Measurements from ENCODE around the gene RNGTT.
"Not testable (repeated sequence)": the region's sequence is repeated elsewhere in the genome, so short reads cannot be mapped to it uniquely, and the experiment has no call there.

RNGTT gene

GRCh38 chr6:88972504-88973423 is 9.3 kb upstream of the RNGTT start:
- Histone ChIP-seq H3K27me3 (ENCODE audit: control insufficient read depth, insufficient read depth, low read length) (peaks cover 39% of the 10 kb centered on the region), H3K9me3 (ENCODE audit: control insufficient read depth, insufficient read depth, low read length) (no peaks in the 10 kb centered on the region), H3K36me3 (ENCODE audit: control insufficient read depth, insufficient read depth, low read length) (no peaks in the 10 kb centered on the region), H3K27ac (ENCODE audit: low read length) (no peak overlapping the region), H3K4me3 (ENCODE audit: low read length) (no peak overlapping the region), H3K4me1 (ENCODE audit: control insufficient read depth, insufficient read depth, low read length) (peaks cover 2% of the 10 kb centered on the region; the same call in 1 of the 2 replicates)
- DNase-seq (ENCODE audit: low read depth, low spot score) = no peak
- WGBS (ENCODE audit: insufficient coverage, insufficient read length) = no CpG with 5 or more reads among the region's 6 CpGs

- Histone ChIP-seq H3K27ac (ENCODE audit: low read length) (no peak overlapping the region), H3K9me3 (ENCODE audit: control insufficient read depth, insufficient read depth, low read length) (no peaks in the 10 kb centered on the region), H3K4me1 (ENCODE audit: control insufficient read depth, insufficient read depth, low read length) (peaks cover 2% of the 10 kb centered on the region; the same call in 1 of the 2 replicates), H3K36me3 (ENCODE audit: control insufficient read depth, insufficient read depth, low read length) (no peaks in the 10 kb centered on the region), H3K4me3 (ENCODE audit: low read length) (no peak overlapping the region), H3K27me3 (ENCODE audit: control insufficient read depth, insufficient read depth, low read length) (peaks cover 34% of the 10 kb centered on the region)
- no CpG with 5 or more reads among the region's 2 CpGs for WGBS (ENCODE audit: insufficient coverage, insufficient read length)
- DNase-seq (ENCODE audit: low read depth, low spot score) = no peak
Observed at GRCh38 chr6:88970301-88970700, 6.9 kb upstream of the RNGTT start.

GRCh38 chr6:88969255-88969654 is 5.8 kb upstream of the RNGTT start:
- H3K27me3 ChIP-seq (ENCODE audit: control insufficient read depth, insufficient read depth, low read length) = peaks cover 26% of the 10 kb centered on the region
- not testable (repeated sequence) for H3K4me3 ChIP-seq (ENCODE audit: low read length); H3K36me3 ChIP-seq (ENCODE audit: control insufficient read depth, insufficient read depth, low read length); H3K9me3 ChIP-seq (ENCODE audit: control insufficient read depth, insufficient read depth, low read length); DNase-seq (ENCODE audit: low read depth, low spot score); H3K4me1 ChIP-seq (ENCODE audit: control insufficient read depth, insufficient read depth, low read length); H3K27ac ChIP-seq (ENCODE audit: low read length)
- WGBS (ENCODE audit: insufficient coverage, insufficient read length) = no CpG with 5 or more reads among the region's 2 CpGs

- DNase-seq (ENCODE audit: low read depth, low spot score) = no peak
- no peak overlapping the region for H3K27ac ChIP-seq (ENCODE audit: low read length)
- H3K27me3 ChIP-seq (ENCODE audit: control insufficient read depth, insufficient read depth, low read length) = peaks cover 20% of the 10 kb centered on the region
- no peaks in the 10 kb centered on the region for H3K9me3 ChIP-seq (ENCODE audit: control insufficient read depth, insufficient read depth, low read length)
- H3K4me3 ChIP-seq (ENCODE audit: low read length) = no peak overlapping the region
- H3K4me1 ChIP-seq (ENCODE audit: control insufficient read depth, insufficient read depth, low read length) = no peaks in the 10 kb centered on the region
- no peaks in the 10 kb centered on the region for H3K36me3 ChIP-seq (ENCODE audit: control insufficient read depth, insufficient read depth, low read length)
Observed at GRCh38 chr6:88967891-88968290, 4.5 kb upstream of the RNGTT start.

GRCh38 chr6:88965691-88966090 is 2.3 kb upstream of the RNGTT start:
- Histone ChIP-seq H3K9me3 (ENCODE audit: control insufficient read depth, insufficient read depth, low read length) (no peaks in the 10 kb centered on the region), H3K4me3 (ENCODE audit: low read length) (no peak overlapping the region), H3K36me3 (ENCODE audit: control insufficient read depth, insufficient read depth, low read length) (no peaks in the 10 kb centered on the region), H3K27me3 (ENCODE audit: control insufficient read depth, insufficient read depth, low read length) (no peaks in the 10 kb centered on the region), H3K27ac (ENCODE audit: low read length) (no peak overlapping the region), H3K4me1 (ENCODE audit: control insufficient read depth, insufficient read depth, low read length) (no peaks in the 10 kb centered on the region)
- DNase-seq (ENCODE audit: low read depth, low spot score) = no peak
- WGBS (ENCODE audit: insufficient coverage, insufficient read length) = no CpG with 5 or more reads among the region's 2 CpGs

- WGBS (ENCODE audit: insufficient coverage, insufficient read length) = no CpG with 5 or more reads among the region's 5 CpGs
- Histone ChIP-seq H3K27ac (ENCODE audit: low read length) (no peak overlapping the region), H3K4me3 (ENCODE audit: low read length) (no peak overlapping the region)
Observed at GRCh38 chr6:88964509-88964908, 1.1 kb upstream of the RNGTT start.

GRCh38 chr6:88958842-88959241 is 4.6 kb downstream of the RNGTT start:
- no peaks in the 10 kb centered on the region for H3K27me3 ChIP-seq (ENCODE audit: control insufficient read depth, insufficient read depth, low read length)
- no peaks in the 10 kb centered on the region for H3K4me1 ChIP-seq (ENCODE audit: control insufficient read depth, insufficient read depth, low read length)
- H3K27ac ChIP-seq (ENCODE audit: low read length) = no peak overlapping the region
- no peak overlapping the region for H3K4me3 ChIP-seq (ENCODE audit: low read length)
- DNase-seq (ENCODE audit: low read depth, low spot score) = no peak
- no peaks in the 10 kb centered on the region for H3K36me3 ChIP-seq (ENCODE audit: control insufficient read depth, insufficient read depth, low read length)
- H3K9me3 ChIP-seq (ENCODE audit: control insufficient read depth, insufficient read depth, low read length) = no peaks in the 10 kb centered on the region; the same call in 1 of the 2 replicates

More at GRCh38 chr6:88964509-88964908, 1.1 kb upstream of the RNGTT start:
- H3K9me3 ChIP-seq (ENCODE audit: control insufficient read depth, insufficient read depth, low read length) = no peaks in the 10 kb centered on the region
- no peaks in the 10 kb centered on the region for H3K4me1 ChIP-seq (ENCODE audit: control insufficient read depth, insufficient read depth, low read length)
- no peaks in the 10 kb centered on the region for H3K27me3 ChIP-seq (ENCODE audit: control insufficient read depth, insufficient read depth, low read length)
- no peak for DNase-seq (ENCODE audit: low read depth, low spot score)
- H3K36me3 ChIP-seq (ENCODE audit: control insufficient read depth, insufficient read depth, low read length) = no peaks in the 10 kb centered on the region

- Histone ChIP-seq H3K36me3 (ENCODE audit: control insufficient read depth, insufficient read depth, low read length) (no peaks in the 10 kb centered on the region), H3K4me3 (ENCODE audit: low read length) (no peak overlapping the region), H3K4me1 (ENCODE audit: control insufficient read depth, insufficient read depth, low read length) (no peaks in the 10 kb centered on the region), H3K27me3 (ENCODE audit: control insufficient read depth, insufficient read depth, low read length) (no peaks in the 10 kb centered on the region), H3K9me3 (ENCODE audit: control insufficient read depth, insufficient read depth, low read length) (no peaks in the 10 kb centered on the region; the same call in 1 of the 2 replicates), H3K27ac (ENCODE audit: low read length) (no peak overlapping the region)
- no peak for DNase-seq (ENCODE audit: low read depth, low spot score)
- WGBS (ENCODE audit: insufficient coverage, insufficient read length) = no CpG with 5 or more reads among the region's 2 CpGs
Observed at GRCh38 chr6:88953550-88954386, 9.7 kb downstream of the RNGTT start.

- Histone ChIP-seq H3K4me3 (ENCODE audit: low read length) (no peak overlapping the region), H3K9me3 (ENCODE audit: control insufficient read depth, insufficient read depth, low read length) (no peaks in the 10 kb centered on the region; the same call in 1 of the 2 replicates), H3K27me3 (ENCODE audit: control insufficient read depth, insufficient read depth, low read length) (no peaks in the 10 kb centered on the region), H3K36me3 (ENCODE audit: control insufficient read depth, insufficient read depth, low read length) (no peaks in the 10 kb centered on the region), H3K4me1 (ENCODE audit: control insufficient read depth, insufficient read depth, low read length) (no peaks in the 10 kb centered on the region), H3K27ac (ENCODE audit: low read length) (no peak overlapping the region)
- WGBS (ENCODE audit: insufficient coverage, insufficient read length) = no CpG with 5 or more reads among the region's 1 CpG
- DNase-seq (ENCODE audit: low read depth, low spot score) = no peak
Observed at GRCh38 chr6:88952065-88952704, 11.2 kb downstream of the RNGTT start.

GRCh38 chr6:88945415-88946008 is 17.9 kb downstream of the RNGTT start:
- 100% methylated on average over 2 of the region's 7 CpGs for WGBS (ENCODE audit: insufficient coverage, insufficient read length)
- no peaks in the 10 kb centered on the region for H3K9me3 ChIP-seq (ENCODE audit: control insufficient read depth, insufficient read depth, low read length)
- H3K27ac ChIP-seq (ENCODE audit: low read length) = no peak overlapping the region
- H3K4me3 ChIP-seq (ENCODE audit: low read length) = no peak overlapping the region
- H3K27me3 ChIP-seq (ENCODE audit: control insufficient read depth, insufficient read depth, low read length) = no peaks in the 10 kb centered on the region
- DNase-seq (ENCODE audit: low read depth, low spot score) = no peak
- 0 out of 2 replicates have a peak, but pooled peaks cover 1% of the 10 kb centered on the region for H3K4me1 ChIP-seq (ENCODE audit: control insufficient read depth, insufficient read depth, low read length)
- H3K36me3 ChIP-seq (ENCODE audit: control insufficient read depth, insufficient read depth, low read length) = no peaks in the 10 kb centered on the region

Measured in iPS DF 6.9 (cell line).